HepG2 (cell line): ENCODE data around the gene STIM1. TPM values are rescaled to one million over a fixed set of nuclear protein-coding genes. Genes with fewer than 3 reads are reported as not detected.

Source experiments
- ARNT2 ChIP-seq: sonication (generic); formaldehyde crosslinking; IDR thresholded peaks from 2 replicates; pipeline ENCODE4 v1.8.0; 2022; ENCODE audit warnings: mild to moderate bottlenecking, low read depth, missing genetic modification reagents, moderate library complexity
- DNMT3B ChIP-seq: conservative IDR thresholded peaks from 2 replicates; pipeline ENCODE4 v1.6.1; 2016; ENCODE audit warnings: missing biosample characterization, control low read depth
- JUND ChIP-seq: sonication (generic); formaldehyde crosslinking; IDR thresholded peaks from 2 replicates; pipeline ENCODE4 v1.8.0; 2022; ENCODE audit warnings: mild to moderate bottlenecking, missing genetic modification reagents
- PHF20 ChIP-seq: sonication (generic); formaldehyde crosslinking; IDR thresholded peaks from 2 replicates; pipeline ENCODE4 v1.5.0; 2020; ENCODE audit warnings: mild to moderate bottlenecking, missing genetic modification reagents
- SMARCC2 ChIP-seq: fragments of 450-650 bp; IDR thresholded peaks from 2 replicates; pipeline ENCODE4 v1.6.1; 2017; ENCODE audit warnings: antibody characterized with exemption, mild to moderate bottlenecking
- ZNF230 ChIP-seq: sonication (generic); formaldehyde crosslinking; IDR thresholded peaks from 2 replicates; pipeline ENCODE4 v1.4.0; 2020; ENCODE audit warnings: mild to moderate bottlenecking, missing genetic modification reagents
- ZNF510 ChIP-seq: sonication (generic); formaldehyde crosslinking; IDR thresholded peaks from 2 replicates; pipeline ENCODE4 v1.4.0; 2020; ENCODE audit warnings: low read depth, mild to moderate bottlenecking, missing genetic modification reagents
- ZNF670 ChIP-seq: sonication (generic); formaldehyde crosslinking; IDR thresholded peaks from 2 replicates; pipeline ENCODE4 v1.8.0; 2022; ENCODE audit warnings: mild to moderate bottlenecking, missing genetic modification reagents, borderline replicate concordance
- ZNF703 ChIP-seq: sonication (generic); formaldehyde crosslinking; IDR thresholded peaks from 2 replicates; pipeline ENCODE4 v1.5.1; 2020; ENCODE audit warnings: missing genetic modification reagents, mild to moderate bottlenecking, moderate library complexity, borderline replicate concordance
- ZNF883 ChIP-seq: sonication (generic); formaldehyde crosslinking; IDR thresholded peaks from 2 replicates; pipeline ENCODE4 v1.5.1; 2020; ENCODE audit warnings: mild to moderate bottlenecking, missing genetic modification reagents; ENCODE audit errors: not compliant biosample characterization
- polyA plus RNA-seq, 8 experiments: library from polyadenylated mRNA; depleted of rRNA in 3 of 8; stranded (reverse) in 7 of 8; unstranded in 1 of 8; fragments of >200 nt; fragmentation: Illumina TruSeq in 4 of 8; extraction: Trizol in 4 of 8; gene quantifications; 2 replicates each; pipeline versions ENCODE4 v1.2.1 to v1.2.3, GENCODE V29; 2011 to 2016; ENCODE audit warnings: low read depth in 4 of 8, missing spikeins in 1 of 8, mixed read lengths in 1 of 8; ENCODE audit not compliant: insufficient read depth in 1 of 8
- total RNA-seq, 5 experiments: library from RNA; depleted of rRNA; stranded (reverse); fragments of >200 nt; fragmentation: Illumina TruSeq; extraction: Trizol; gene quantifications; 2 replicates each; pipeline ENCODE4 v1.2.3, GENCODE V29; 2016; ENCODE audit warnings: low read depth in 1 of 5
- TF ChIP-seq, protein P1 (sequence below): sonication (generic); formaldehyde crosslinking; IDR thresholded peaks from 2 replicates; pipeline ENCODE4 v1.5.0; 2020; ENCODE audit warnings: missing genetic modification reagents
- TF ChIP-seq, protein P2 (sequence below): sonication (generic); formaldehyde crosslinking; IDR thresholded peaks from 2 replicates; pipeline ENCODE4 v1.4.0; 2020; ENCODE audit warnings: low read depth, mild to moderate bottlenecking, missing genetic modification reagents
- TF ChIP-seq, protein P3 (sequence below): sonication (generic); formaldehyde crosslinking; IDR thresholded peaks from 2 replicates; pipeline ENCODE4 v1.5.1; 2020; ENCODE audit warnings: missing genetic modification reagents, mild to moderate bottlenecking, borderline replicate concordance
- TF ChIP-seq, protein P4 (sequence below): sonication (generic); formaldehyde crosslinking; IDR thresholded peaks from 2 replicates; pipeline ENCODE4 v1.8.1; 2022; ENCODE audit warnings: low read depth, mild to moderate bottlenecking, missing genetic modification reagents
- TF ChIP-seq, protein P5 (sequence below): IDR thresholded peaks from 2 replicates; pipeline ENCODE4 v1.6.1; 2016
- TF ChIP-seq, protein P6 (sequence below): sonication (generic); formaldehyde crosslinking; conservative IDR thresholded peaks from 2 replicates; pipeline ENCODE4 v1.4.0; 2020; ENCODE audit warnings: missing genetic modification reagents

STIM1 gene
- total and polyA plus RNA-seq, 2 of the 13 experiments (the other 11 are each of a cell fraction or from before 2014, with no cell fraction given) = 19.2 to 28.5 TPM

DNA sequence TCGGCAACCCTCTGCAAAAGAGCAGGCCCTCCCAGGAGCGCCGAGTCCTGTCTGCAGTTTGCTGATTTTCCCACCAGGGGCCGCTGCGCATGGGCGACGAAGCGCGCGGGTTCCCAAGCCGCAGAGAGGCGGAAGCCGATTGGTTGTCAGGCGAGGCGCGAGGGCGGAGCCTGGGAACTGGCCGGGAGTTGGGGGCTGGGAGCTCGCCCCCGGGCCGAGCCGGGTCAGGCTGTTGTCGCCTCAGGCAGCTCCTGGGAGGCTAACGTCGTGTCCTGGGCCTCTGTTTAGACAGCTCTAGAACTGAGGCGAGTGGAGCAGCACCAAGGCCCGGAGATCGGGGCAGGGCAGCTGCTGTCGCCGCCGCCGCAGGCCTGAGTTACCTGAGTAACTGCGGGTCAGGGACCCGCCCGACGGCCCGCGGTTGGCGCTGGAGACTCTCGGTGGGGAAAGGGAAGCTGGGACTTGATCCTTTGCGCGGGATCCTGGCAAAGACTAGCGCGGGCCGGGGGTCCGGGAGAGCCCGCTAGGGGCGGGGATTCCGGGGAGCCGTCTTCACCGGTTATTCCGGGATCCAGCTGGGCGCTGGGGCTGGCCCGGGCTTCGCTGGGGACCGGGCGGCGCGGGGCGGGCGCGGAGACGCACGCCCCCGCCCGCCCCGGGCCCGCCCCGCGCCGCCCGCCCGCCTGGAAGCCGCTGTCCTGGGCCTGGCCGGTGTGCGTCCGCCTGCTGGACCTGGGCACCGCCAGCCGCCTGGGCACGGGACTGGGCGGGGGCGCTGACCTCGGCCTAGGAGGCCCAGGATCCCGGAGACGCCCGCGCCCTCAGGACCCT, at the start of gene STIM1 (continued):
- TF ChIP-seq, protein P1, sequence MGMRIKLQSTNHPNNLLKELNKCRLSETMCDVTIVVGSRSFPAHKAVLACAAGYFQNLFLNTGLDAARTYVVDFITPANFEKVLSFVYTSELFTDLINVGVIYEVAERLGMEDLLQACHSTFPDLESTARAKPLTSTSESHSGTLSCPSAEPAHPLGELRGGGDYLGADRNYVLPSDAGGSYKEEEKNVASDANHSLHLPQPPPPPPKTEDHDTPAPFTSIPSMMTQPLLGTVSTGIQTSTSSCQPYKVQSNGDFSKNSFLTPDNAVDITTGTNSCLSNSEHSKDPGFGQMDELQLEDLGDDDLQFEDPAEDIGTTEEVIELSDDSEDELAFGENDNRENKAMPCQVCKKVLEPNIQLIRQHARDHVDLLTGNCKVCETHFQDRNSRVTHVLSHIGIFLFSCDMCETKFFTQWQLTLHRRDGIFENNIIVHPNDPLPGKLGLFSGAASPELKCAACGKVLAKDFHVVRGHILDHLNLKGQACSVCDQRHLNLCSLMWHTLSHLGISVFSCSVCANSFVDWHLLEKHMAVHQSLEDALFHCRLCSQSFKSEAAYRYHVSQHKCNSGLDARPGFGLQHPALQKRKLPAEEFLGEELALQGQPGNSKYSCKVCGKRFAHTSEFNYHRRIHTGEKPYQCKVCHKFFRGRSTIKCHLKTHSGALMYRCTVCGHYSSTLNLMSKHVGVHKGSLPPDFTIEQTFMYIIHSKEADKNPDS = peak; percentile 22; the same call in 1 of the 2 replicates
- TF ChIP-seq ZNF510 (0 out of 2 replicates have a peak, but pooled peaks have one; percentile 3), JUND (CRISPR knock-in tag) (no peak), ARNT2 (CRISPR knock-in tag) (peak; percentile 86), ZNF230 (CRISPR knock-in tag) (no peak), DNMT3B (CRISPR knock-in tag) (no peak), ZNF670 (CRISPR knock-in tag) (peak; percentile 37; the same call in 1 of the 2 replicates), SMARCC2 (no peak), ZNF703 (CRISPR knock-in tag) (no peak), ZNF883 (no peak), PHF20 (peak; percentile 51)
- TF ChIP-seq, protein P2, sequence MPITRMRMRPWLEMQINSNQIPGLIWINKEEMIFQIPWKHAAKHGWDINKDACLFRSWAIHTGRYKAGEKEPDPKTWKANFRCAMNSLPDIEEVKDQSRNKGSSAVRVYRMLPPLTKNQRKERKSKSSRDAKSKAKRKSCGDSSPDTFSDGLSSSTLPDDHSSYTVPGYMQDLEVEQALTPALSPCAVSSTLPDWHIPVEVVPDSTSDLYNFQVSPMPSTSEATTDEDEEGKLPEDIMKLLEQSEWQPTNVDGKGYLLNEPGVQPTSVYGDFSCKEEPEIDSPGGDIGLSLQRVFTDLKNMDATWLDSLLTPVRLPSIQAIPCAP (CRISPR knock-in tag) = no peak
- TF ChIP-seq, protein P3, sequence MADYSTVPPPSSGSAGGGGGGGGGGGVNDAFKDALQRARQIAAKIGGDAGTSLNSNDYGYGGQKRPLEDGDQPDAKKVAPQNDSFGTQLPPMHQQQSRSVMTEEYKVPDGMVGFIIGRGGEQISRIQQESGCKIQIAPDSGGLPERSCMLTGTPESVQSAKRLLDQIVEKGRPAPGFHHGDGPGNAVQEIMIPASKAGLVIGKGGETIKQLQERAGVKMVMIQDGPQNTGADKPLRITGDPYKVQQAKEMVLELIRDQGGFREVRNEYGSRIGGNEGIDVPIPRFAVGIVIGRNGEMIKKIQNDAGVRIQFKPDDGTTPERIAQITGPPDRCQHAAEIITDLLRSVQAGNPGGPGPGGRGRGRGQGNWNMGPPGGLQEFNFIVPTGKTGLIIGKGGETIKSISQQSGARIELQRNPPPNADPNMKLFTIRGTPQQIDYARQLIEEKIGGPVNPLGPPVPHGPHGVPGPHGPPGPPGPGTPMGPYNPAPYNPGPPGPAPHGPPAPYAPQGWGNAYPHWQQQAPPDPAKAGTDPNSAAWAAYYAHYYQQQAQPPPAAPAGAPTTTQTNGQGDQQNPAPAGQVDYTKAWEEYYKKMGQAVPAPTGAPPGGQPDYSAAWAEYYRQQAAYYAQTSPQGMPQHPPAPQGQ (CRISPR knock-in tag) = no peak
- TF ChIP-seq, protein P4, sequence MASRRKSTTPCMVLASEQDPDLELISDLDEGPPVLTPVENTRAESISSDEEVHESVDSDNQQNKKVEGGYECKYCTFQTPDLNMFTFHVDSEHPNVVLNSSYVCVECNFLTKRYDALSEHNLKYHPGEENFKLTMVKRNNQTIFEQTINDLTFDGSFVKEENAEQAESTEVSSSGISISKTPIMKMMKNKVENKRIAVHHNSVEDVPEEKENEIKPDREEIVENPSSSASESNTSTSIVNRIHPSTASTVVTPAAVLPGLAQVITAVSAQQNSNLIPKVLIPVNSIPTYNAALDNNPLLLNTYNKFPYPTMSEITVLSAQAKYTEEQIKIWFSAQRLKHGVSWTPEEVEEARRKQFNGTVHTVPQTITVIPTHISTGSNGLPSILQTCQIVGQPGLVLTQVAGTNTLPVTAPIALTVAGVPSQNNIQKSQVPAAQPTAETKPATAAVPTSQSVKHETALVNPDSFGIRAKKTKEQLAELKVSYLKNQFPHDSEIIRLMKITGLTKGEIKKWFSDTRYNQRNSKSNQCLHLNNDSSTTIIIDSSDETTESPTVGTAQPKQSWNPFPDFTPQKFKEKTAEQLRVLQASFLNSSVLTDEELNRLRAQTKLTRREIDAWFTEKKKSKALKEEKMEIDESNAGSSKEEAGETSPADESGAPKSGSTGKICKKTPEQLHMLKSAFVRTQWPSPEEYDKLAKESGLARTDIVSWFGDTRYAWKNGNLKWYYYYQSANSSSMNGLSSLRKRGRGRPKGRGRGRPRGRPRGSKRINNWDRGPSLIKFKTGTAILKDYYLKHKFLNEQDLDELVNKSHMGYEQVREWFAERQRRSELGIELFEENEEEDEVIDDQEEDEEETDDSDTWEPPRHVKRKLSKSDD (CRISPR knock-in tag) = peak; percentile 76
- TF ChIP-seq, protein P5, sequence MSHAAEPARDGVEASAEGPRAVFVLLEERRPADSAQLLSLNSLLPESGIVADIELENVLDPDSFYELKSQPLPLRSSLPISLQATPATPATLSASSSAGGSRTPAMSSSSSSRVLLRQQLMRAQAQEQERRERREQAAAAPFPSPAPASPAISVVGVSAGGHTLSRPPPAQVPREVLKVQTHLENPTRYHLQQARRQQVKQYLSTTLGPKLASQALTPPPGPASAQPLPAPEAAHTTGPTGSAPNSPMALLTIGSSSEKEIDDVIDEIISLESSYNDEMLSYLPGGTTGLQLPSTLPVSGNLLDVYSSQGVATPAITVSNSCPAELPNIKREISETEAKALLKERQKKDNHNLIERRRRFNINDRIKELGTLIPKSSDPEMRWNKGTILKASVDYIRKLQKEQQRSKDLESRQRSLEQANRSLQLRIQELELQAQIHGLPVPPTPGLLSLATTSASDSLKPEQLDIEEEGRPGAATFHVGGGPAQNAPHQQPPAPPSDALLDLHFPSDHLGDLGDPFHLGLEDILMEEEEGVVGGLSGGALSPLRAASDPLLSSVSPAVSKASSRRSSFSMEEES = no peak
- TF ChIP-seq, protein P6, sequence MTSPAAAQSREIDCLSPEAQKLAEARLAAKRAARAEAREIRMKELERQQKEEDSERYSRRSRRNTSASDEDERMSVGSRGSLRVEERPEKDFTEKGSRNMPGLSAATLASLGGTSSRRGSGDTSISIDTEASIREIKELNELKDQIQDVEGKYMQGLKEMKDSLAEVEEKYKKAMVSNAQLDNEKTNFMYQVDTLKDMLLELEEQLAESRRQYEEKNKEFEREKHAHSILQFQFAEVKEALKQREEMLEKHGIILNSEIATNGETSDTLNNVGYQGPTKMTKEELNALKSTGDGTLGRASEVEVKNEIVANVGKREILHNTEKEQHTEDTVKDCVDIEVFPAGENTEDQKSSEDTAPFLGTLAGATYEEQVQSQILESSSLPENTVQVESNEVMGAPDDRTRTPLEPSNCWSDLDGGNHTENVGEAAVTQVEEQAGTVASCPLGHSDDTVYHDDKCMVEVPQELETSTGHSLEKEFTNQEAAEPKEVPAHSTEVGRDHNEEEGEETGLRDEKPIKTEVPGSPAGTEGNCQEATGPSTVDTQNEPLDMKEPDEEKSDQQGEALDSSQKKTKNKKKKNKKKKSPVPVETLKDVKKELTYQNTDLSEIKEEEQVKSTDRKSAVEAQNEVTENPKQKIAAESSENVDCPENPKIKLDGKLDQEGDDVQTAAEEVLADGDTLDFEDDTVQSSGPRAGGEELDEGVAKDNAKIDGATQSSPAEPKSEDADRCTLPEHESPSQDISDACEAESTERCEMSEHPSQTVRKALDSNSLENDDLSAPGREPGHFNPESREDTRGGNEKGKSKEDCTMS (CRISPR knock-in tag) = no peak
